Parathyroid adenoma (tissue), 2 donors: Measurements from ENCODE around the gene TTC12.

Source experiments
- H2AFZ ChIP-seq: fragments of 300-600 bp; sonication (generic); one replicate; pipeline ENCODE4 v1.7.0; 2017; ENCODE audit warnings: antibody characterized with exemption, mild to moderate bottlenecking
- H3K27ac ChIP-seq: fragments of 300-600 bp; sonication (generic); one replicate; pipeline ENCODE4 v1.7.0; 2017
- H3K27me3 ChIP-seq: fragments of 300-600 bp; sonication (generic); one replicate; pipeline ENCODE4 v1.7.0; 2017; ENCODE audit warnings: low read length; ENCODE audit not compliant: control insufficient read depth, insufficient read depth
- H3K36me3 ChIP-seq: fragments of 300-600 bp; sonication (generic); one replicate; pipeline ENCODE4 v1.7.0; 2017; ENCODE audit warnings: low read length; ENCODE audit not compliant: control insufficient read depth, insufficient read depth
- H3K4me1 ChIP-seq: fragments of 300-600 bp; sonication (generic); one replicate; pipeline ENCODE4 v1.7.0; 2017; ENCODE audit warnings: control low read depth
- H3K4me2 ChIP-seq: fragments of 300-600 bp; sonication (generic); one replicate; pipeline ENCODE4 v1.7.0; 2017; ENCODE audit warnings: low read length
- H3K4me3 ChIP-seq: fragments of 300-600 bp; sonication (generic); one replicate; pipeline ENCODE4 v1.7.0; 2017; ENCODE audit warnings: low read depth, low read length
- H3K79me2 ChIP-seq: fragments of 300-600 bp; sonication (generic); one replicate; pipeline ENCODE4 v1.7.0; 2017; ENCODE audit warnings: control low read depth
- H3K9ac ChIP-seq: fragments of 300-600 bp; sonication (generic); one replicate; pipeline ENCODE4 v1.7.0; 2017; ENCODE audit warnings: mild to moderate bottlenecking
- H3K9me3 ChIP-seq: fragments of 300-600 bp; sonication (generic); one replicate; pipeline ENCODE4 v1.7.0; 2017; ENCODE audit warnings: low read length; ENCODE audit not compliant: control insufficient read depth
- CTCF ChIP-seq: fragments of 300-600 bp; sonication (generic); IDR thresholded peaks from one replicate; pipeline ENCODE4 v1.7.0; 2017; ENCODE audit warnings: antibody characterized with exemption, mild to moderate bottlenecking
- donor health status: primary hyperparathyroidism.

Gene TTC12

GRCh38 chr11:113314389-113315301 is at the start of gene TTC12:
TTC12 (plus strand) TSS chr11:113314583; CDS start chr11:113316258, 1,675 bp downstream.
- Histone ChIP-seq H3K27me3 (no peaks in the 10 kb centered on the region), H2AFZ (peak within 1 kb of the TSS; percentile 86), H3K4me2 (peak within 1 kb of the TSS; percentile 79), H3K79me2 (no peaks in the 10 kb centered on the region), H3K27ac (peak within 1 kb of the TSS; percentile 70), H3K9ac (no peak within 1 kb of the TSS), H3K9me3 (no peaks in the 10 kb centered on the region), H3K4me1 (peaks cover 19% of the 10 kb centered on the region), H3K36me3 (no peaks in the 10 kb centered on the region), H3K4me3 (peak within 1 kb of the TSS; percentile 78)
- TF ChIP-seq CTCF = no peak

- Histone ChIP-seq H3K4me3 (no peak overlapping the region), H3K4me2 (no peak overlapping the region), H3K36me3 (no peaks in the 10 kb centered on the region), H2AFZ (no peak overlapping the region), H3K9ac (no peak overlapping the region), H3K79me2 (no peaks in the 10 kb centered on the region), H3K4me1 (no peaks in the 10 kb centered on the region), H3K9me3 (no peaks in the 10 kb centered on the region), H3K27me3 (no peaks in the 10 kb centered on the region), H3K27ac (no peak overlapping the region)
- TF ChIP-seq CTCF = no peak
Measured at GRCh38 chr11:113265362-113265761, 49.0 kb upstream of the TTC12 start.

- H3K27ac ChIP-seq = no peak overlapping the region
- no peak overlapping the region for H3K9ac ChIP-seq
- H3K4me1 ChIP-seq = no peaks in the 10 kb centered on the region
- no peak overlapping the region for H3K4me2 ChIP-seq
- no peaks in the 10 kb centered on the region for H3K36me3 ChIP-seq
- H3K9me3 ChIP-seq = no peaks in the 10 kb centered on the region
- no peak for TF ChIP-seq CTCF
- H3K4me3 ChIP-seq = no peak overlapping the region
- no peaks in the 10 kb centered on the region for H3K79me2 ChIP-seq
- H3K27me3 ChIP-seq = no peaks in the 10 kb centered on the region
- no peak overlapping the region for H2AFZ ChIP-seq
Measured at GRCh38 chr11:113267493-113267892, 46.9 kb upstream of the TTC12 start.

- Histone ChIP-seq H3K79me2 (no peaks in the 10 kb centered on the region), H3K27ac (no peak overlapping the region)
- no peak for TF ChIP-seq CTCF
Measured at GRCh38 chr11:113269096-113269495, 45.3 kb upstream of the TTC12 start.

GRCh38 chr11:113269636-113270035 is 44.7 kb upstream of the TTC12 start:
- Histone ChIP-seq H3K27ac (no peak overlapping the region), H3K4me3 (no peak overlapping the region), H3K4me2 (no peak overlapping the region), H3K27me3 (no peaks in the 10 kb centered on the region), H3K79me2 (no peaks in the 10 kb centered on the region), H3K9me3 (no peaks in the 10 kb centered on the region), H3K4me1 (no peaks in the 10 kb centered on the region), H3K9ac (no peak overlapping the region), H2AFZ (no peak overlapping the region), H3K36me3 (no peaks in the 10 kb centered on the region)
- no peak for TF ChIP-seq CTCF

More at GRCh38 chr11:113269096-113269495, 45.3 kb upstream of the TTC12 start:
- Histone ChIP-seq H3K9me3 (no peaks in the 10 kb centered on the region), H2AFZ (no peak overlapping the region), H3K4me1 (no peaks in the 10 kb centered on the region), H3K9ac (no peak overlapping the region), H3K36me3 (no peaks in the 10 kb centered on the region), H3K4me3 (no peak overlapping the region), H3K27me3 (no peaks in the 10 kb centered on the region), H3K4me2 (no peak overlapping the region)
